Upper lobe of left lung (tissue), 4 donors: Measurements from ENCODE around the gene SYT5.

Source experiments
- EP300 ChIP-seq, 4 donors: sonication (generic); formaldehyde crosslinking; IDR thresholded peaks; one replicate each; pipeline ENCODE4 v1.5.1; 2017; ENCODE audit warnings: antibody characterized with exemption in 4 of 4, control low read depth in 2 of 4
- POLR2A ChIP-seq, 4 donors: fragments of 450-650 bp; IDR thresholded peaks; one replicate each; pipeline ENCODE4 v1.5.1; 2016 to 2017; ENCODE audit warnings: antibody characterized with exemption in 4 of 4, mild to moderate bottlenecking in 2 of 4
- TF ChIP-seq, protein P1 (sequence below), 6 experiments: fragments of 450-650 bp in 4 of 6; fragments of 200-600 bp in 2 of 6; sonication (generic) in 2 of 6; IDR thresholded peaks; one replicate each; pipeline ENCODE4 v1.5.1; 2016 to 2019; ENCODE audit warnings: antibody characterized with exemption in 6 of 6

DNA sequence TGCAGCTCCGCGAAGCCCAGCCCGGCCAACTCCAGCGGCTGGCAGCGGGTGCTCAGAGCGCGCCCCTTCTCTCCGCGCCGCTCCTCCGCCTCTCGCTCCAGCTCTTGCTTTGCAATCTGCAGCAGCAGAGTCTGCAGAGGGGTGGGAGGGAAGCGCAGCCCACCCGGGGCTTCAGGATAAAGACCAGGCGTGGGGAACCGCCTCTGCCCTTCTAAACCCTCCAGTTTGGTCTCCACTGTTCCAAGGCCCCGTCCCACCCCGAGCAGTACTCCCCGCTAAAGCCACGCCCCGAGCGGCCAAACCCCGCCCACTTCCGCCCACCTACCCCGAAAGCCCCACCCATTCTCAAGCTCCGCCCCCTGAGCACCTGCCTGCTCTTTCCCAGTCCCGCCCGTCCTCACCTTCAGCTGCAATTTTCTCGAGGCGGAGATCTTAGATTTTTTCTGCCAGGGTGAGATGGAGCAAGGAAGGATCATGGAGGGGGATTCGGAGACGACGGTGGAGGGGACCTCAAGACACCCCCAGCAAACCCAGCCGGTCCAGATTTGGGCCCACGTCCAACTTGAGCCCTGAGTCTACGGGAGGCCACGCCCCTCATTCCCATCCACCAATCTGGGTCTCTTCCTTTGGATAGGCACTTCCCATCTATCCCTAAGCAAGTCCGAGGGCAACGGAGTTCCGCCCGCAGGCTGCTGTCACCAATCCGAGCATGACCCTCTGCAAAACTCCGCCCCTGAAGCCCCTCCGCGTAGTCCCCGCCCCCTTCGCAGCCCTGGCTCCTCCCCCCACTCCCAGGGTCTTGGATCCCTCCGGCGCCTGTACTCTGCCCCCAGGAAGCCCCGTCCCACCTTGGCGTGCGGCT, 23.7 kb downstream of the SYT5 start:
- TF ChIP-seq, protein P1, sequence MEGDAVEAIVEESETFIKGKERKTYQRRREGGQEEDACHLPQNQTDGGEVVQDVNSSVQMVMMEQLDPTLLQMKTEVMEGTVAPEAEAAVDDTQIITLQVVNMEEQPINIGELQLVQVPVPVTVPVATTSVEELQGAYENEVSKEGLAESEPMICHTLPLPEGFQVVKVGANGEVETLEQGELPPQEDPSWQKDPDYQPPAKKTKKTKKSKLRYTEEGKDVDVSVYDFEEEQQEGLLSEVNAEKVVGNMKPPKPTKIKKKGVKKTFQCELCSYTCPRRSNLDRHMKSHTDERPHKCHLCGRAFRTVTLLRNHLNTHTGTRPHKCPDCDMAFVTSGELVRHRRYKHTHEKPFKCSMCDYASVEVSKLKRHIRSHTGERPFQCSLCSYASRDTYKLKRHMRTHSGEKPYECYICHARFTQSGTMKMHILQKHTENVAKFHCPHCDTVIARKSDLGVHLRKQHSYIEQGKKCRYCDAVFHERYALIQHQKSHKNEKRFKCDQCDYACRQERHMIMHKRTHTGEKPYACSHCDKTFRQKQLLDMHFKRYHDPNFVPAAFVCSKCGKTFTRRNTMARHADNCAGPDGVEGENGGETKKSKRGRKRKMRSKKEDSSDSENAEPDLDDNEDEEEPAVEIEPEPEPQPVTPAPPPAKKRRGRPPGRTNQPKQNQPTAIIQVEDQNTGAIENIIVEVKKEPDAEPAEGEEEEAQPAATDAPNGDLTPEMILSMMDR (IDR thresholded peaks at IDR 0.05): no peak
- TF ChIP-seq EP300 (IDR thresholded peaks at IDR 0.05) (no peak), POLR2A (IDR thresholded peaks at IDR 0.05) (no peak)
